A172 (cell line): ENCODE results near the gene LHPP. TPM values are rescaled to one million over a fixed set of nuclear protein-coding genes. Genes with fewer than 3 reads are reported as not detected.

ENCODE experiments used
- DNase-seq: peaks from one replicate; pipeline ENCODE4 v3.0.0-alpha.2; 2015; ENCODE audit warnings: low spot score
- total RNA-seq: library from RNA; depleted of rRNA; stranded (reverse); fragments of >200 nt; shearing (Covaris generic); gene quantifications from 2 replicates; pipeline ENCODE4 v1.2.3, GENCODE V29; 2014

The LHPP gene
- total RNA-seq, 1 experiment from 2014 or later: 6.3 TPM

DNA sequence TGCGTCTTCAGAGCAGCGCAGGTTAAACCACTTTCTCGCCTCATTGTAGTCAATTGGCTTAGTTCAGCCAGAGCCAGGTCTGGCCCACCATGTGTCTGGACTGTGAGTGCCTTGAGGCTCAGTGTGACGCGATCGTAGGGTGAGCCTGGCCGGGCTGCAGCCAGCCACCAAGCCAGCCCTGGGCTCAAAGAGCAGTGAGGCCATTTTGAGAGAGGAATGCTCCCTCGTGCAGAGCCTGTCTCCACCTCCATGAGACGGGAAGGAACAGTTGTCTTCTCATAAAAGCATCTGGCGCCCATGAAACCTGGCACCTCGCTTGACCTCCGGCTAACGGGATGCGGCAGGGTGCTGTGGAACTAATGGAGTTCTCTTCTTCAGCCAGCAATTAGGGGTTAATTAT lies 34.5 kb downstream of the LHPP start:
- DNase-seq: no peak

DNA sequence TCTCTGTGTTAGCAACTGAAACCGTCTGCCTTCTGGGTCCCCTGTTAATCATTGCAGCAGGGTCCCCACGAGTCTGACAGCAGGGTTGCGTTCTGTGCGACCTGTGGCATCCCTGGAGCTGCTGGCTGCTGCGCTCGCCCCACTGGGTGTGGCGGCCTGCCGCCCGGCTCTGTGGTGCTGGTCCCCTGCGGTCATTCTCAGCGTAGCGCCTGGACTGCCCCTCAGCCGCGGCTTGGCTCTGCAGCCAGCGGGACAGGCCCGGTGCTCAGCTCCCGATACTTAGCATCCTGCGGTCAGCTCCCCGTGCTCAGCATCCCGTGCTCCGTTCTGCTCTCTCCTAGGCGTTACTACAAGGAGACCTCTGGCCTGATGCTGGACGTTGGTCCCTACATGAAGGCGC lies 35.0 kb downstream of the LHPP start:
- no peak for DNase-seq

DNA sequence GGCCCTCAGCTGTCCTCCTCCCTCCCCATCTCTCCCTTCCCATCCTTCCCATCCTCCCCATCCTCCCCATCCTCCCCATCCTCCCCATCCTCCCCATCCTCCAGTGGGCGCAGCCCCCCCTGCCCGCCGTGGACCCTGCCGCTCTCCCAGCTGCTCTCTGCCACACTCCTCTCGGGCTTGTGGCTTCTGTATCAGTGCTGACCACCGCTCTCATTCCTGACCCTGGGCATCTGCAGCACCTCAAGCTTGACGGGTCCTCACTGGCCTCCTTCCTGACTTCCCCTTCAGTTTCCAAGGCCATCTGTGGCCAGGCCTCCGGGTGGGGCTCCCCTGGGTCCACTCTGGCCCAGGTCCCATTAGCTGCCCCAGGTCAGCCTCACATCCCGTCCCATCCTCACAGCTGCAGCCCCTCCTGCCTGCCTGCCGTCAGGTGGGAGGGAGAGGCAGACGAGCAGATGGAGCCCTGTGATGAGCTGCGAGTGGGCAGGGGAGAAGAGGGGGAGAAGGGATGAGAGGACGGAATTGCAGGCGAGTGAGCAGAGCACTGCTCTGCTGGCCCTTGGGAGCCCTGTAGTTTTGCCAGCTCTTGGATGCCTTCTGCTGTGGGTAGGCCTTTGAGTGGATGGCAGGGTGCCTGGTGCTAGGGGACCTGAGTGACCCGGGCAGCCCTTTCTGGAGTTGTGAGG lies 35.7 kb downstream of the LHPP start:
- no peak for DNase-seq

DNA sequence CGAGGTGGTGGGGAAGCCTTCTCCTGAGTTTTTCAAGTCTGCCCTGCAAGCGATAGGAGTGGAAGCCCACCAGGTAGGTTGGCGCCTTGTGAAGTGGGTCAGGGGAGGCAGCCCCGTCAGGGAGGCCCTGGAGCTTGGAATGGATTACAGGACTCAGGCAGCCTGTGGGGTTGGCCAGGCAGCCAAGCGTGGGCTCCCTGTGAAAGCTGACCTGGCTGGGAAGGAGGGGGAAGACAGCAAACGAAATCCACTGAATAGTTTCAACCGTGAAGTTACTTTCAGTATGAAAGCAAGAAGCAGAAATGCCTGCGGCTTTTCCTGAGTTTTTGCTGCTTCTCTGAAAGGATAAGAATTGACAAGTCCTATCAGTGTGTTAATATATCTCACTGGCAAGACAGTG lies 36.4 kb downstream of the LHPP start:
- DNase-seq: no peak

DNA sequence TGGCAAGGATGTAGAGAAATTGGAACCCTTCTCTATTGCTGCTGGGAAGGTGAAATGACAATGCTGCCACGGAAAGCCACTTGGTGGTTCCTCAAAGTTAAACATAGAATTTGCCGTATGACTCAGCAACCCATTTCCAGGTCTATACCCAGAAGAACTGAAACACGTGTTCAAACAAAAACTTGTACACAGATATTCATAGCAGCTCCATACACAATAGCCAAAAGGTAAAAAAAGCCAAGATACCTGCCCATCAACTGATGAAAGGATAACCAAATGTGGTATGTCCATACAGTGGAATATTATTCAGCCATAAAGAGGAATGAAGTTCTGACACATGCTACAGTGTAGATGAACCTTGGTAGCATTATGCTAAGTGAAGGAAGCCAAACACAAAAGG lies 39.1 kb downstream of the LHPP start:
- DNase-seq: no peak

DNA sequence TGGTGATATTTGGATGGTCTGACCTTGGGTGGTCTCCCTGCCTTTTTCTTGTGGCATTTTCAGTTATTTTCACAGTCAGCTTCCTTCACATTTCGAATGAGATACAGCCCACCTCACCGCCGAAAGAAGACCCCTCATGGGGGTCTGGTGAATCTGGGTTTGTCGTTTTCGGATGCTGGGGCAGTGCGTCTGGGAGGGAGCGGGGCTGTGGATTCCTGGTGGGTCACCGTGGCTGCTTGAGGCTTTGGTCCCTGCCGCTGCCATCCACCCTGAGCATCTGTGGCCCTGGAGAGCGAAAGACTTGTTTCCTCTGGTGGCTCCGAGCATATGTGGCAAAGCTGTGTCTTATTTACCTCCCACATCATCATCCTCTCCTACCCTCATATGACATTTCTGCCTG lies 43.1 kb downstream of the LHPP start:
- DNase-seq: no peak

DNA sequence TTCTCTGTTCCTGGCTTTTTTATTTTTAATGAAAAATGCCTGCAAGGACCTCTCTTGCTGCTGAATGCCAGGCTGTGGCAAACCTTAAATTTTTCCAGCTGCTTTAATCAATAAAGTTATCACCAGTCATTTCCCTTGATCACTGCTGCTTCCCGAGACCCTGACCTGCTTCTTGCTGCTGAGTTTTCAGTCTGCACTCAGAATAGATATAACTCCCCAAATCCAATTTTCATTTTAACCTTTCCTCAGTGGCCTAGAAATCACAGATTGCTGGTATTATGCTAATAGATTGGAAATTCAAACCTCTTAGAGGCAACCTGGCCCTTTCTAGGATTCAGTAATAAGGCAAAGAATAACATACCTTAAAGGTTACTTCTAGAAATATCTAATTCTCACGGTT lies 43.7 kb downstream of the LHPP start:
- no peak for DNase-seq

DNA sequence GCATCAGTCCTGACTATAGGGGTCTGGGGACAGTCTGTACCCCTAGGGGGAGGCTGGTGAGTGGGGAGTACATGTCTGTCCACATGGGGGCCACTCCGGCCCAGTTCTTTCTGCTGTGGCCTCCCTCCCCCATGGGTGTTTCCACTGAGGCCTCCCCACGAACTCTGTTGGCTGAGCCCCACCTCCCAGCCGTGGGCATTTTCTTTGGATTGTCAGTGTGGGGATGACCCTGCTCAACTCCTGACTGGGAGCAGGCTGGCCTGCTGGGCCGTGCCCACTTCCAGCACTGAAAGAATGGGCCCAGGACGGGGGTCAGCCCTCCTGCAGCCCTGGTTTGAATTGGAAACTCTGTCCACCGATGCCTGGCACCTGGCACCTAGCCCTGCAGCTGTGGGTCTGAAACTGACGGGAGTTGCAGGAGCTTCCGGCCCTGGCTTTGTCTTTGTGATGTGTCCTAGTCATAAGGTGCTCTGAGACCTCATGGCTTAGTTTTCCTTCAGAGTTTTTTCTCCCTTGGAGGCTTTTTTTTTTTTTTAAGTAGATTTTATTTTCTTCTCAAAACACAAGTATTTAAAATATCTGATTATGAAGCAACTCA lies 46.5 kb downstream of the LHPP start:
- no peak for DNase-seq

DNA sequence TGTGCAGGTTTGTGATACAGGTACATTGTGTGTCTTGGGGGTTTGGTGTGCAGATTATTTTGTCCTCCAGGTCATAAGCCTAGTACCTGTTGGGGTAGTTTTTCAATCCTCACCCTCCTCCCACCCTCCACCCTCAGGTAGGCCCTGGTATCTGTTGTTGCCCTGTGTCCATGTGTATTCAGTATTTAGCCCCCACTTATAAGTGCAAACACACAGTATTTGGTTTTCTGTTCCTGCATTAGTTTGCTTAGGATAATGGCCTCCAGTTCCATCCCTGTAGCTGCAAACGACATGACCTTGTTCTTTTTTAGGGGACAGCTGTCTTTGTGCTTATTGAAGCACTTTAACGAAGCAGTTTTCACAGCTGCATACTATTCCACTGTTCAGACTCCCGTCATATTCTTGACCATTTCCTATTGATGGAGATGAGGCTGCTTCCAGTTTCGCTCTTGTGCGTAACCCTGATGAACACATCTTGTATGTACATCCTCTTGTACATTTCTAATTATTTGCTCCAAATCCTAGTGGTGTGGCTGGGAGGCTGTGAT lies 47.4 kb downstream of the LHPP start:
- DNase-seq: no peak

DNA sequence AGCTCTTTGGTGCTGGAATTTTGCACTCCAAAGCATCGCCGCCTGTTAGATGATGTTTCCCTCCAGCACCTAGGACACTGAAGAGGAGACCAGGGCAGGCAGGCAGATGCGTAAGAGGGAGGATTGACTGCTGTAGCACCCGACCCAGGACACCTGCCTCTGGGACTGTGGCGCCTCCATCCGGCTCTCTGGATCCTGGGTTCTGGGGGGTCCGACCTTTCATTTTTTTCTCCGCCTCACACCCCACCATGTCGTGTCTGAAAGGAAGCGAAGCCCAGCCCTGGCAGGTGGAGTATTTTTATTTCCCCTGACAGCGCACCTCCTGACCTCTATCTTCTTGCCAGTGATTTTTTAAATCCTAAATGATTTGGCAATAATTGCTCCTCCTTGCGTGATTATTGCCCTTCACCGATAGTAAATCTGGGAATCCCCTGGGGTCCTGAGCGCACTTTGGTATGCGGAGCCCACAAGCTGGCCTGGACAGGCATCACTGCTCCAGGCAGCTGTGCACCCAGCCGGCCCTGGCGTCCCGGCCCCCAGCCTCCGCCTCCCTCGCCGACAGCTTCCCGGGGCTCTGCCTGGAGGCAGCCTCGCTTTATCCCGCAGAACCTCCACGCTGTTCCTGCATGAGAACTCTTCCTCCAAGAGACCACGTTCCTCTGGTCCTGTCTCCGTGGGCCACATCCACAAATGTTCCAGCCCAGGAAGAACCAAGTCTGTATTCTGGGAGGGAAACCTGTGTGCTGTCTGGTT lies 48.4 kb downstream of the LHPP start:
- DNase-seq: no peak

DNA sequence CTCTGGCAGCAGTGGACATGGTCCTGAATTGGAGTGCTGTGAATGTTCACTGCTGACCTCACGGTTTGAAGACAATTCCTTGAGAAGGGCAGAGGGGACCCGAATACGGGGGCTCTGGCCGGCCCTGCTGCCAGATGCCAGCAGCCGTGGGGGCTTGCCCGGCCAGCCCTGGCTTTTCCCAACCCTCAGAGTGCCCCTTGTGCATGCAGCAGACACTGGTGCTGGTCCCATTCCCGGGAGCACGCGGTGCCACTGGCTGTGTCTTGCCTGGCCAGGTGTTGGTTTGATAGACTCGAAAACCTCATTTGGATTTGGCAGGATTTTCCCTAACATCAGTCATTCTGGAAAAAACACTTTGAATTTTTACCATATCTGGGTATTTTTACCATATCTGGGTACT lies 49.1 kb downstream of the LHPP start:
- no peak for DNase-seq

DNA sequence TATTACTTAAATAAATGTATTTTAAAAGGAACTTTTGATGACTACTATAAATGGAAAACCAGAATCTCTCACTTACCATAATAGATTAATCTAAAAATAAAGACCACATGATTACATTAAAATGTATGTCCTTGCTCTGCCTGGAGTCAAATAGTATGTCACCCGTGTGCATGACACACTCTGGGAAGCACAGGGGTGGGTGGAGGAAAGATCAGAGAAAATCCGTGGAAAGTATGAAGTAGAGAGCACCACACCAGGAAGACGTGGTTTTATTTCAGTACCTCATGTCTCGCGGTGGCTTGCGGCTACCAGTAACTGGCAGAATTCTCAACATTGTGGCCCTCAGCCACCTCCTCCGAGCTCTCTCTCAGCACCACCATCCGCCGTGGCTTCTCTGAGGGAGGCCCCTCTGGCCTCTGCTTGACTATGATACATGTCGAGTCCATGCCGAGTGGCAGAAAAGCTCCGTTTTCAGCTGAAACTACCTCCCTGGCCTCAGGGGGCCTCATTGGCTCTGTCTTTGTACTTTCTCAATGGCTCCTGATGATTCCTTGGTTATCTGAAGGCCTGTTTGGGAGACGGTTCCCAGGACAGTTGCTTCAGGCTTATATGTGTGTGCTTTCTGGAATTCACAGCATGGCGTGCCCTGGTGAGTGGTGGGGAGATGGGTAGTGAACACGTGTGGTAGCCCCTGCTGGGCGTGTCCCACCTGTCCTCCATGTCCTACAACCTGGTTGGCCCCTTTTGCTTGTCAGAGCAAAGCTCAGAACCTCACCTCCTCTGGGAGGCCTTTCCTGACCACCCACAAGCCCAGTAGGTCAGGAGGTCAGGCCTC lies 49.8 kb downstream of the LHPP start:
- no peak for DNase-seq

DNA sequence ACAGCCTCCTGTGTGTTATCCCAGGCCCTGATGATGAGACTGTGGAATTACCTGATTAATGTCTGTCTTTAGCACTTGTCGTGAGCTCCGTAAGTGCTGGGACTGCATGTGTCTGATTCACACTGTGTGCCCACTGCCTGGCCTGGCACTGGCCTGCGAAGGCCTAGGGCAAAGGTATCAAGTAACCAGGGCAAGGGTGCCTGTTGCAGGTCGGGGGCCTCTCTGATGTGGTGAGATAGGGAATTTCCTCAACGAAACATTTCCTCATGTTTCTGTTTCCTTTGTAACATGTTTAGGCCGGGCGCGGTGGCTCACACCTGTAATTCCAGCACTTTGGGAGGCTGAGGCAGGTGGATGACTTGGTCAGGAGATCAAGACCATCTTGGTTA lies 50.4 kb downstream of the LHPP start:
- no peak for DNase-seq

DNA sequence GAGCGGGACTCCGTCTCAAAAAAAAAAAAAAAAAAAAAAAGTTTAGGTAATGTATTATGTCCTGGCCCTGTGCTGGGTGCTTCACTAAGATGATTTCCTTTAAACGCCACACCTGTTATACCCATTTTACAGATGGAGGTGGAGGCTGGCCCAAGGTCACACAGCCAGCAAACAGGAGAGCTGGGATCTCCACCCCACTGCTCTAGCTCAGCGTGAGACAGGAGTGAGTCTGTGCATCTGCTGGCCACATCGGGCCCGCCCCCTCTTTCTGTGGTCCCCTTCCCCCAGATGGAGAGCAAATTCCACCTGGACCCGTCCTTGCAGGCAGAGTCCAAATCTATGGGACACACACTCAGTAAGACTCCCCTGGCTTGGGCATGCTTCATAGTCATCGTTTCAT lies 51.0 kb downstream of the LHPP start:
- no peak for DNase-seq

DNA sequence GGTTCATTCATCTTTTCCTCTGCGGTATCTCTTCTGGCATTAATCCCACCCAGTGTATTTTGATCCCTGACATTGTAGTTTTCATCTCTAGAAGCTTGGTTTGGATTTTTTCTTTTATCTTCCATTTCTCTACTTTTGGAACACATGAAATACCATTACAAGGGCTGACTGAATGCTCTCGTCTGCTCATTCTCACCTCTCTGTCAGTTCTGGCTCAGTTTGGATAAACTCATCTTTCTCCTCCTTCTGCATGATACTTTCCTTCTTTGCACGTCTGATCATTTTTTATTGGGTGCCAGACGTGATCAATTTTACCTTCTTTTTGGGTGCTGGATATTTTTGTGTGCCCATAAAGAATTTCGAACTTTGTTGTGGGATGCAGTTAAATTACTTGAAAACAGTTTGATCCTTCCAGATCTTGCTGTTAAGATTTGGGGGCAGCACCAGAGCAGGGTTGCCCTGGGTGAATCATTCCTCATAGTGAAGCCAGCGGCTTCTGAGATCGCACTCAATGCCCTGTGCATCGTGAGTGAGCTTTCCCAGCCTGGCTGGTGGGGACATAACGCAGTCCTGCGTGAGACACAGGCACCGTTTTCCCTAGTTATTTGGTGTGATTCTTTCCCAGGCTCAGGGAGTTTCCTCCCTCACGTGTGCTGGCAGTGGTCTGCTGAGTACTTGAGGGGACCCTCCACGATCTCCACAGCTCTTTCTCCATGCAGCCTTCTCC lies 53.8 kb downstream of the LHPP start:
- no peak for DNase-seq

DNA sequence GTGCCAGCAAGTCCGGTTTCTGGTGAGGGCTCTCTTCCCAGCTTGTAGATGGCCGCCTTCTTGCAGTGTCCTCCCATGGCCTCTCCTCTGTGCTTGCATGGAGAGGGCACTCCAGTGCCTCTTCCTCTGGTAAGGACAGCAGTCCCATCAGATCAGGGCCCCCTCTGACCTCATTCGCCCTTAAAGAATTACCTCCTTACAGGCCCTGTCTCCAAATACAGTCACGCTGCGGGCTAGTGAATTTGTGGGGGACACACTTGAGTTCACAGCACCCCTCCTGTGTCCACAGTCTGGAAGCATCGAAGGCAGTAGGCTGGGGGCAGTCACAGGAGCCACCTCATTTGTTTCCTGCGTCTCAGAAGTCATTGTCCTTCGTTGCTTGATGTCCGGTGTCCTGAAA lies 54.6 kb downstream of the LHPP start:
- DNase-seq: no peak

DNA sequence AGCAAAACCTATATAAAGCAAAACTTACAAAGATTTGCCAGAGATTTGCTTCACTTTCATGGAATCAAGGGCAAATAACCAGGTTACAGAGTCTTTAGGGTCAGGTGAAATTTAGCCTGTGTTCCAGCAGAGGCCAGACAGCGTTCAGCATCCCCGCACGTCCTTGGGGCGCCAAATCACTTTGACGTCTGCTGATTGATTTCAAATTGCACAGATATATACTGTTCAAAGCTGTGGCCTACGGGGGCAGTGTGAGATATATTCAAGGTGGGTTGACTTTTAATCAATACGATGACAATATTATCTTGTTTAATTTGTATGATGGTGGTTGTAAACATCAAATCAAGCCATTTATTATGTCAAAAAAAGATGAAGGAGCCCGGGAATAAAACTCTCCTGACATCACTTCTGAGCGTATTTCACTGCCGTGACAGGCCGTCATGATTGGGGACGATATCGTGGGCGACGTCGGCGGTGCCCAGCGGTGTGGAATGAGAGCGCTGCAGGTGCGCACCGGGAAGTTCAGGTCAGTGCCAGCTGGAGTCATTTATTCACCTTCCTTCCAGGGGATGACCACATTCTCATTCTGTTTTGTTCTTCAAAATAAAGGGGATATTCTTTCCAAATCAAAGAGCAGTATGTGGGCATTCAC lies 55.2 kb downstream of the LHPP start:
- DNase-seq: no peak

DNA sequence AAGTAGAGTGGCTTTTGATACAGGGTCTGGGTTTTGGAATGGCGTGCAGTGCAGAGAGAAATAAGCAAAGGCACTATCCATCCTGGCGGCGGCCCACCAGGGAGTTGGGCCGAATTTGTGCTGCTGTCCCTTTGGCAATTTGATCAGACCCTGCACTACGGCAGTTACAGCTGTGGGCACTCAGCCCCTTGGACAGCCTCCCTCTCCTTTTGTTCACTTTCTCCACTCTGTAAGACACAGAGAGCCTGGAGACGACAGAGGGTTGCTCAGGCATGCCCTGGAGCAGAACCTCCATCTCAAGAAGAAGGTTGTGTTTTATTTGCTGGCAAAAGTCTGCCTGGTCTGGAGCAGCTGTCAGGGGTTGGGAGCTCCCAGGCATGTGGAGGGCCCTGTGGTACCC lies 55.8 kb downstream of the LHPP start:
- DNase-seq: no peak

DNA sequence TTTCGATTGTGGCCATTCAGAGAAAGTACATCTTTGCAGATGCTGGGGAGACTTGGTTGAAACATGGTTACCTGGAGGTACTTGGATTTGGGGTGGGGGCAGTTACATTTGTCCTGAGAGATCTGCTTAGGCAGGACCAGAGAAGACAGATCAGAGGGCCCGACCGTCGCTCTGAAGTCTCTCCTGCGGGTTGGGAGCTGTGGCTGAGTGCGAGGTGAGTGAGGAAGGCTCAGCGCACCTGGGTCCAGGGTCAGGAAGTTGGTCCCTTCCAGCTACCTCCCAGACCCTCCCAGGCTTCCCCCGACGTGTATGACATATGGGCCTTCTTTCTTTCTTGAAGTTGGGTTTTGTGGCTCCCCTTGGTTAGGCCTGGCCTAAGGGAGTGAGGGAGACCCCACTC lies 56.3 kb downstream of the LHPP start:
- DNase-seq: no peak

DNA sequence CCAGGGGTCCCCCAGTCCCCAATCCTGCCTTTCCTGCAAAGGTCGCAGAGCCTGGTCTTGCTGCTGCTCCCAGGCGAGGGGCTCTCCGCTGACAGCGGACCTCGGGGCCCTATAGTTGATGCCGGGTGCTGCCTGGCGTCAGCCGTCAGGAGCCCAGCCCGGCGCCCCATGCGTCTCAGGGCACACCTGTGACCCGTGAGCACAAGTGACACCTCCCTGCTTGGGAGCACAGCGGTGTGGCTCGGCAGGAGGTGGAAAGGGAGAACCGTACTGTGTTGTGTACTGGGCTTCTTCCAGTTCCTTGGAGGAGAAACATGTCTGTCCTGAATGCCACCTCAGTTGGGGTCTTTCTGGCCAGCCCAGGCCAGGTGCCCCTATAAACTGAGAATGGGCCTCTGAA lies 56.7 kb downstream of the LHPP start:
- DNase-seq: no peak
